Mesendoderm (in vitro differentiated cells): ENCODE measurements around the gene CHST11.

Experiments used
- DNase-seq: peaks from one replicate; pipeline ENCODE4 v3.0.0; 2013
- H2AK5ac ChIP-seq: 2 replicates; pipeline ENCODE4 v1.6.1; 2013; ENCODE audit warnings: low read length, inconsistent platforms
- H2BK120ac ChIP-seq: 2 replicates; pipeline ENCODE4 v1.6.1; 2013; ENCODE audit warnings: low read depth, mild to moderate bottlenecking, low read length, moderate library complexity, mixed read lengths
- H2BK15ac ChIP-seq: replicated peaks from 2 replicates; pipeline ENCODE4 v1.6.1; 2013; ENCODE audit warnings: low read depth, mild to moderate bottlenecking, moderate library complexity
- H2BK5ac ChIP-seq: 2 replicates; pipeline ENCODE4 v1.6.1; 2013; ENCODE audit warnings: low read length, inconsistent platforms
- H3K18ac ChIP-seq: 2 replicates; pipeline ENCODE4 v1.6.1; 2013; ENCODE audit warnings: mild to moderate bottlenecking, low read length, mixed read lengths
- H3K23ac ChIP-seq: one replicate; pipeline ENCODE4 v1.6.1; 2013; ENCODE audit warnings: low read length
- H3K27ac ChIP-seq: 2 replicates; pipeline ENCODE4 v1.5.1; 2013; ENCODE audit warnings: low read depth, mild to moderate bottlenecking, inconsistent platforms, low read length, moderate library complexity
- H3K27me3 ChIP-seq: 2 replicates; pipeline ENCODE4 v1.6.1; 2013; ENCODE audit warnings: low read length, control low read depth, mild to moderate bottlenecking, inconsistent platforms; ENCODE audit not compliant: insufficient read depth, poor library complexity
- H3K36me3 ChIP-seq: 2 replicates; pipeline ENCODE4 v1.6.1; 2013; ENCODE audit warnings: low read length, inconsistent platforms; ENCODE audit not compliant: control insufficient read depth, insufficient read depth
- H3K4ac ChIP-seq: one replicate; pipeline ENCODE4 v1.6.1; 2013; ENCODE audit warnings: low read depth, mild to moderate bottlenecking, low read length, moderate library complexity
- H3K4me1 ChIP-seq: 2 replicates; pipeline ENCODE4 v1.6.1; 2013; ENCODE audit warnings: low read depth, low read length, inconsistent platforms; ENCODE audit not compliant: control insufficient read depth
- H3K4me2 ChIP-seq: 2 replicates; pipeline ENCODE4 v1.6.1; 2013; ENCODE audit warnings: low read length
- H3K4me3 ChIP-seq: 2 replicates; pipeline ENCODE4 v1.5.1; 2013; ENCODE audit warnings: mild to moderate bottlenecking, low read length
- H3K56ac ChIP-seq: one replicate; pipeline ENCODE4 v1.6.1; 2013; ENCODE audit warnings: low read length
- H3K79me1 ChIP-seq: 2 replicates; pipeline ENCODE4 v1.6.1; 2013; ENCODE audit warnings: low read length, inconsistent platforms
- H3K79me2 ChIP-seq: 2 replicates; pipeline ENCODE4 v1.6.1; 2013; ENCODE audit warnings: mild to moderate bottlenecking, low read length; ENCODE audit not compliant: control insufficient read depth, insufficient read depth
- H3K9ac ChIP-seq: 2 replicates; pipeline ENCODE4 v1.6.1; 2013; ENCODE audit warnings: low read length, inconsistent platforms
- H4K5ac ChIP-seq: one replicate; pipeline ENCODE4 v1.6.1; 2013; ENCODE audit warnings: low read length
- H4K8ac ChIP-seq: one replicate; pipeline ENCODE4 v1.6.1; 2013; ENCODE audit warnings: low read depth, mild to moderate bottlenecking, control low read depth, low read length, moderate library complexity
- WGBS: extraction: QIAGEN DNeasy Blood & Tissue Kit; methylation state at CpG from one replicate; pipeline ENCODE4 v1.1.7; 2013; ENCODE audit warnings: low lambda C conversion rate, missing lambda C conversion rate; ENCODE audit not compliant: insufficient coverage; ENCODE audit errors: extremely low coverage; 5-methylcytosine and 5-hydroxymethylcytosine counted together

CHST11 gene

DNA sequence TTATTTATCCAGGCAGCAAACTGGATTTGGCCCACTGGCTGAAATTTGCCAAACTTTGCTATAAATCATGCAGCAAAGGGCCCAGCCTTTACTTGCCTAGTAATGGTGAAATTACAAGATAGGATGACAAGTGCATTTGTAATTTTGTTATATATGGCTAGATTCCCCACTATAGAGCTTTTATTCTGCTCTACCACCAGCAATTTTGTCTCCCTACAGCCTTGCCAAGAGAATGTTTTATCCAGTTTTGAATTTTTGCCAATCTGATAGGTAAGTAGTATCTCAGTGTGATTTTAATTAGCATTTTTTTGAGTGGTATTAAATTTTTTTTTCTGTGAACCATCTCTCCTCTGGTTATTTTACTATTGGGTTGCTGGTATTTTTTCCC is 339.7 kb downstream of the CHST11 start:
- Histone ChIP-seq H2BK5ac (no peak overlapping the region), H2AK5ac (no peak overlapping the region), H3K4me1 (no peaks in the 10 kb centered on the region), H3K56ac (no peak overlapping the region), H3K27ac (no peak overlapping the region), H2BK120ac (no peak overlapping the region), H2BK15ac (no peak overlapping the region), H3K18ac (no peak overlapping the region), H3K4me2 (no peak overlapping the region), H3K9ac (no peak overlapping the region), H4K8ac (no peak overlapping the region), H3K36me3 (no peaks in the 10 kb centered on the region), H3K27me3 (no peaks in the 10 kb centered on the region), H4K5ac (no peak overlapping the region), H3K79me1 (no peaks in the 10 kb centered on the region), H3K23ac (no peak overlapping the region), H3K79me2 (no peaks in the 10 kb centered on the region), H3K4ac (no peak overlapping the region), H3K4me3 (no peak overlapping the region)
- no peak for DNase-seq

- no peak overlapping the region for H3K9ac ChIP-seq
- H3K79me2 ChIP-seq, result no peaks in the 10 kb centered on the region
- H3K56ac ChIP-seq, result no peak overlapping the region
- no peak overlapping the region for H4K8ac ChIP-seq
- H3K27ac ChIP-seq, result no peak overlapping the region
- H3K18ac ChIP-seq, result no peak overlapping the region
- no peak overlapping the region for H3K4me2 ChIP-seq
- H2BK15ac ChIP-seq, result no peak overlapping the region
- no peaks in the 10 kb centered on the region for H3K27me3 ChIP-seq
- H3K4me1 ChIP-seq, result no peaks in the 10 kb centered on the region
- no peak overlapping the region for H2BK120ac ChIP-seq
- H3K4ac ChIP-seq, result no peak overlapping the region
- H3K79me1 ChIP-seq, result no peaks in the 10 kb centered on the region
- no CpG with 5 or more reads among the region's 1 CpG for WGBS
- no peak overlapping the region for H2AK5ac ChIP-seq
- no peak overlapping the region for H3K4me3 ChIP-seq
- no peak for DNase-seq
- no peak overlapping the region for H2BK5ac ChIP-seq
- H3K23ac ChIP-seq, result no peak overlapping the region
- no peak overlapping the region for H4K5ac ChIP-seq
- no peaks in the 10 kb centered on the region for H3K36me3 ChIP-seq
Observed at GRCh38 chr12:104799458-104799857, 342.7 kb downstream of the CHST11 start.

GRCh38 chr12:104801005-104801404 is 344.3 kb downstream of the CHST11 start:
- no peak overlapping the region for H3K23ac ChIP-seq
- no peak overlapping the region for H2AK5ac ChIP-seq
- no peak overlapping the region for H2BK120ac ChIP-seq
- no peak overlapping the region for H3K27ac ChIP-seq
- no peak overlapping the region for H3K9ac ChIP-seq
- H3K4me2 ChIP-seq, result no peak overlapping the region
- no peak for DNase-seq
- H4K5ac ChIP-seq, result no peak overlapping the region
- H3K27me3 ChIP-seq, result no peaks in the 10 kb centered on the region
- no peaks in the 10 kb centered on the region for H3K79me2 ChIP-seq
- H3K36me3 ChIP-seq, result no peaks in the 10 kb centered on the region
- no peaks in the 10 kb centered on the region for H3K79me1 ChIP-seq
- no peak overlapping the region for H3K4ac ChIP-seq
- H3K4me1 ChIP-seq, result no peaks in the 10 kb centered on the region
- no peak overlapping the region for H3K18ac ChIP-seq
- H3K4me3 ChIP-seq, result no peak overlapping the region
- no CpG with 5 or more reads among the region's 4 CpGs for whole genome bisulfite sequencing
- no peak overlapping the region for H4K8ac ChIP-seq
- no peak overlapping the region for H2BK5ac ChIP-seq
- no peak overlapping the region for H3K56ac ChIP-seq
- no peak overlapping the region for H2BK15ac ChIP-seq

DNA sequence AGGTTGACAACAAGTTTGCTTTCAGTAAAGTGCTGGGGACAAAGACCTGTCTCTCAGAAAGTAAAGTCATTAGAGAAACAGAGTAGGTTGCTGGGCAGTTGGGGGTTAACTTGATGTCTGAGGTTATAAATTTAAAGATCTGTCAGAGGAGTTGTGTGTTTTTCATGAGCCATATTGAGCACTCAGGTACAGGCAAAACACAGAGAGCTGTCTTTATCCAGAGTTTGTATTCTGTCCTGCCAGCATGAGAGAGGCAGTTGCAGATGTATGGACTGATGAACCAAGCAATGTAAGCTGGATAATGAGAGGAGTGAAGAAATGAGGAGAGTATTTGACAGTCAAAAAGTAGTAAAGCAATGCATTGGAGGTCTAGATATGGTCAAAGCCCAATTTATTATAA is 344.7 kb downstream of the CHST11 start:
- DNase-seq, result no peak
- no peaks in the 10 kb centered on the region for H3K4me1 ChIP-seq
- H2BK15ac ChIP-seq, result no peak overlapping the region
- H3K79me2 ChIP-seq, result no peaks in the 10 kb centered on the region
- no peak overlapping the region for H3K9ac ChIP-seq
- no peaks in the 10 kb centered on the region for H3K36me3 ChIP-seq
- no peak overlapping the region for H3K27ac ChIP-seq
- no peak overlapping the region for H3K4me3 ChIP-seq
- H3K27me3 ChIP-seq, result no peaks in the 10 kb centered on the region
- H3K56ac ChIP-seq, result no peak overlapping the region
- H4K5ac ChIP-seq, result no peak overlapping the region
- H2BK5ac ChIP-seq, result no peak overlapping the region
- no peak overlapping the region for H3K4ac ChIP-seq
- H4K8ac ChIP-seq, result no peak overlapping the region
- no peak overlapping the region for H3K18ac ChIP-seq
- H3K79me1 ChIP-seq, result no peaks in the 10 kb centered on the region
- H2BK120ac ChIP-seq, result no peak overlapping the region
- no peak overlapping the region for H2AK5ac ChIP-seq
- H3K23ac ChIP-seq, result no peak overlapping the region
- no peak overlapping the region for H3K4me2 ChIP-seq

- Histone ChIP-seq H3K36me3 (no peaks in the 10 kb centered on the region), H3K23ac (no peak overlapping the region), H2BK5ac (no peak overlapping the region), H3K79me1 (no peaks in the 10 kb centered on the region), H3K79me2 (no peaks in the 10 kb centered on the region), H2BK120ac (no peak overlapping the region), H2BK15ac (no peak overlapping the region), H3K4me3 (no peak overlapping the region), H3K56ac (no peak overlapping the region), H3K4me2 (no peak overlapping the region), H3K27me3 (no peaks in the 10 kb centered on the region), H3K4me1 (no peaks in the 10 kb centered on the region), H3K9ac (no peak overlapping the region), H3K18ac (no peak overlapping the region), H2AK5ac (no peak overlapping the region), H4K8ac (no peak overlapping the region), H3K27ac (no peak overlapping the region), H4K5ac (no peak overlapping the region), H3K4ac (no peak overlapping the region)
- DNase-seq, result no peak
- WGBS, result no CpG with 5 or more reads among the region's 3 CpGs
Observed at GRCh38 chr12:104802208-104802607, 345.5 kb downstream of the CHST11 start.

DNA sequence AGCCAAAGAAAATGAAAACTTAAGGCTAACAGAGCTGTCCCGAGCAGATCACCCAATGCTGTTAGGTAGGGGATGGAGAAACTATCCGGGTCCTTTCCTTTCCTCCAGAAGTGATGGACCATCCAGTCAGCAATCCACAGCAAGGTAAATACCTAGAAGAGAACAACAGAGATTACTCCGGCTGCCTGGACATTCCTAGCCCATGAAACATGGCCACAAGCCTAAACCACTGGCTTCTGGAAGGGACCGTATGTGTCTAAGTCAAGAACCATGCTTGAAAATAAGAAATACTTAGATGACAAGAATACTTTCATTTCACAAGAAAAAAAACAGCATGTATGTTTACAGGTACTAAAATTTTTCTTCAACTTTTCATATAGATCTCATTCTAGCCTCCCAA is 348.4 kb downstream of the CHST11 start:
- WGBS, result no CpG with 5 or more reads among the region's 4 CpGs
- DNase-seq, result no peak
- Histone ChIP-seq H2AK5ac (no peak overlapping the region), H3K9ac (no peak overlapping the region), H3K79me1 (no peaks in the 10 kb centered on the region), H3K18ac (no peak overlapping the region), H3K4ac (no peak overlapping the region), H2BK15ac (no peak overlapping the region), H4K5ac (no peak overlapping the region), H3K4me1 (no peaks in the 10 kb centered on the region), H3K56ac (no peak overlapping the region), H3K4me3 (no peak overlapping the region), H4K8ac (no peak overlapping the region), H2BK120ac (no peak overlapping the region), H3K4me2 (no peak overlapping the region), H3K23ac (no peak overlapping the region), H3K27ac (no peak overlapping the region), H3K27me3 (no peaks in the 10 kb centered on the region), H3K36me3 (no peaks in the 10 kb centered on the region), H2BK5ac (no peak overlapping the region), H3K79me2 (no peaks in the 10 kb centered on the region)
